CD4-positive, alpha-beta T cell treated with Interleukin-10 for 1 hour (primary cell): Measurements from ENCODE around the gene GRK5.

Source experiments
- DNase-seq: peaks from one replicate; pipeline ENCODE4 v3.0.0-alpha.2; 2020

Gene GRK5

DNA sequence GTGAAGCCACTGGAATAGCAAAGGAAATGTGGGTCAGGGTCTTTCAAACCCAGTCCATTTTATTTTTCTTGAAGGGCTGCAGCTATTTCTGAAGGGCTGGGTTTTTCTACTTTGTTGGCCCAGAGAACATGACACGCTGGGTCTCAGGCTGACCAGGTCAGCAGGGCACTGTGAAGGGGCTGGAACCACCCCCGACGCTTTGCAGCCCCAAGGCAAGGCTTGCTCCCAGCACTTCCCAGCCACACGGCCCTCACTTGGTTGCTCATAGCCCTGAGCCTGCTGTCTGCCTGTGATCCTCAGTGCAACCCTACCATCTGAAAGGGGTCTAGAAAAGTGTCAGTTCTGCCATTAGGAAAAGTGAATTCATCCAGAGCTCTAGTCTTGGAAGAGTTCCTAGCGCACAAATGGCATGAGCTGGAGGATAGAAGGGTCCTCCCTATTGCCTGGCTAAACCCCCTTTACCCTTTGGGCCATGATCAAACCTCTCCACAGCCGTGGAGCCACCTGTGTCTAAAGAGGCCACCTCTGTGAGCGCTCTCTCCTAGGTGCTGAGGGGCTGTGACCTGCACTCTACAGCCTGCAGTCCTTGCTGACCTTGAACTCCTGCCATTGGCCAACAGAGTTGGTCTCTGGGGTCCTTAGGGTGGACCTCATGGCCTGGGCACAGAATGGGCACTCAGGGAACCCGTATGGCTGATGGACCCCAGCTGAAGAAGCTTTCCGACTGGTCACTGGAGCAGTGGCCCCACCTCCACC, 203.2 kb downstream of the GRK5 start:
- no peak for DNase-seq

DNA sequence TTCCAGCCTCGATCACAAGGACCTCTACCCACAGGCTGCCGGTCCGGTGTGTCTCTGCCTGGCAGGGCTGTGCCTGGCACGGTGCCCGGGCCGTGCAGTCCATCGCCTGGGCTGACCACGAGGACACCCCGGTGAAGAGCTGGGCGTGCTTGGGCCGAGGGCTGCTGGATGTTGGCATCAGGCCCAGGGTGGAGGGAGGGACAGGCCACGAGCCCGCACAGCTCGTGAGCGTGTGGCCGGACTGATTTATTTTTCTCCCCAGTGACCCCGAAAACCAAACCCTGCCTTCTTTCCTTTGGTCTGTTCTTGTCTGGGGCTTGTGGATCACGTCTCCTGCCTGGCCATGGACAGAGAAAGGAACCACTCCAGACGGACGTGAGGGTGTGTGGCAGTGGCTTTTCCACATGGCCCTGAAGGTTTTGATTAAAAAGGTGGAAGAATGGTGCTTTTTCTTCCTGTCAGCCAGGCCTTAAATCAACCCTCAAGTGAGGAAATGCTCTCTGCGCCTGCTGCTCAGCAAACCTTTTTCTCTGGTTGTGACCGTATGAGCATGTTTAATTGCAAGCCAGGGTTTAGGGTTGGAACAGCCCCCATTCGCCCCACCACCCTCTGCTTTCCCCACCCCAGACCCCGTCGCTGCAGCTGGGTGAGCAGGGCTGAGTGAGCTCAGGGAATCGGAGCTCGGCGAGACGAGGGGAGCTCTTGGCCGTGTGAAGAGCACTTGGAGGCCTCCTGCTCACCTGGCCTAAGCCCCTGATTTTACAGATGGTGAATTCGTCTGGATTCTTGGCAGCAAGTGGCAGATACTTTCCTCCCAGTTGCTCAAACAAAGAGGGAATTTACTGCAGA, 205.1 kb downstream of the GRK5 start:
- DNase-seq: no peak

DNA sequence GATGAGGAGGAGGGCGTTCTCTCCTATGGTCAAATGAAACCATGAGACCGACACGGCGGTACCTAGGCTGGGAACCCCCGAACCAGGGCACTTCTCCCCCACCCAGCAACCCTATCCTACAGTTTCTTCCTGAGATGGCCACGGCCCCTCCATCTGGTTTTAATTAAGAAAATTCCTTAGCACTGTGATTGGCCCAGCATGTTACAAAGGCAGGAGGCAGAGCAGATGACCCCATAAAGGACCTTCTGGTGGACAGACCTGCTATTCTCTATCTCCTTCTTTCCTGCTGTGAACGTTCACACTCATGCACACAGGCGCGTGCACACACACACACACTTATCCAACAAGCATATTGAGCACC, 205.7 kb downstream of the GRK5 start:
- no peak for DNase-seq

GRCh38 chr10:119413471-119414080, 206.2 kb downstream of the GRK5 start:
- DNase-seq: no peak

- DNase-seq: no peak
These were observed 206.8 kb downstream of the GRK5 start for GRCh38 chr10:119414081-119414611.

GRCh38 chr10:119415121-119415520, 207.8 kb downstream of the GRK5 start:
- DNase-seq: no peak

GRCh38 chr10:119415536-119416503, 208.4 kb downstream of the GRK5 start:
- DNase-seq: no peak

DNA sequence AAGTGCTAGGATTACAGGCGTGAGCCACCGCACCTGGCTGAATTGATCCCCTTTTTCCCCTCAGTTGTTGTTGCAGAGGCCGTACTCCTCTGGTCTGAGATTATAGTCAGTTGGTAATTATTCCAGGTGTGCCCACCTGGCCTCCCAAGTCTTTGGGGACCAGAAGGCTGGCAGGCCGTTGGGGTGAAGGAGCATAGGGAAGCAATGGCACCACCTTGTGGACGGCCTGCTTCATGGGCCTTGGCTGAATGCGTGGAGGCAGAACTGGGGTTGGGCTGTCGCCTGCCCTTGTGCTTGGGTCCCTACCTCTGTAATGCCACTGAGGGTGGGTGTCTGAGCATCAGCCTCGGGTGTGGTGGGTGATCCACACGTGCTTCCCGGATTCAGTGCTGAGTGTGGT, 209.5 kb downstream of the GRK5 start:
- peak; percentile 72 for DNase-seq

GRCh38 chr10:119417852-119418251, 210.5 kb downstream of the GRK5 start:
- DNase-seq: no peak

- DNase-seq: no peak
These were observed 211.0 kb downstream of the GRK5 start for GRCh38 chr10:119418362-119418761.

- DNase-seq: no peak
These were observed 212.6 kb downstream of the GRK5 start for GRCh38 chr10:119419931-119420330.

GRCh38 chr10:119420950-119421875, 213.8 kb downstream of the GRK5 start:
- DNase-seq: no peak

GRCh38 chr10:119421891-119422681, 214.7 kb downstream of the GRK5 start:
- DNase-seq: no peak

DNA sequence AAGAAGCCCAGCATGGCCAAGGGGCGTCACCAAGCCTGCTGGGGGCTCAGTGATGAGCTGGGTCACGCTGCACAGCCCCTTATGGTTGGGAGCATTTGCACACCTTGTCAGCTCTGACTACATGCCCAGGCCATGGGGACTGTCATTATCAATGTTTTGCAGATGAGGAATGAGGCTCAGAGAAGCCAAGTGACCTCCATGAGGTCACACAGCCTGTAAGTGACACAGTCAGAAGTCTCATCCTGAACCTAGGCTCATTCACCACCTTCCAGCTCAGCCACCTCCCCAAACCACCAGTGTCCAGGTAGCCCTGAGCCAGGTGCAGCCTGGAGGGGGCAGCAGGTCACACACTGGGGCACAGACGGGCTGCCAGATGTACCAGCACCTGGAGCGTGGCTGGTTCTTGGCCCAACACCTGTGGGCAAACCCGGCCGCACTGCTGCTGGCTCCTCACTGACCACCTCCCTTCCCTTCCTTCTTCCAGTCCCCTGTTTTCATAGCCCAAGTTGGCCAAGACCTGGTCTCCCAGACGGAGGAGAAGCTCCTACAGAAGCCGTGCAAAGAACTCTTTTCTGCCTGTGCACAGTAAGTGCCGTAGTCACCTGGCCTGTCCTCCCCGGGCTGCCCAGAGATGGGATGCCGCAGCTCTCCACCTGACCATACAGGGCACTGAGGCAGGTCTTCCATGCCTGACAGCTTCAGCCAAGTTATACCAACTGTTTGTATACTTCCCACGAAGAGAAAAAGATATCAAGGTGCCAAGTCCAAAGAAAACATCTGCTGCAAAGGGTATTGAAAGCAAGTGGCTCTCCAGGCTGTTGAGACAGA, 215.5 kb downstream of the GRK5 start:
- no peak for DNase-seq

- DNase-seq: no peak
These were observed 216.3 kb downstream of the GRK5 start for GRCh38 chr10:119423510-119424257.

DNA sequence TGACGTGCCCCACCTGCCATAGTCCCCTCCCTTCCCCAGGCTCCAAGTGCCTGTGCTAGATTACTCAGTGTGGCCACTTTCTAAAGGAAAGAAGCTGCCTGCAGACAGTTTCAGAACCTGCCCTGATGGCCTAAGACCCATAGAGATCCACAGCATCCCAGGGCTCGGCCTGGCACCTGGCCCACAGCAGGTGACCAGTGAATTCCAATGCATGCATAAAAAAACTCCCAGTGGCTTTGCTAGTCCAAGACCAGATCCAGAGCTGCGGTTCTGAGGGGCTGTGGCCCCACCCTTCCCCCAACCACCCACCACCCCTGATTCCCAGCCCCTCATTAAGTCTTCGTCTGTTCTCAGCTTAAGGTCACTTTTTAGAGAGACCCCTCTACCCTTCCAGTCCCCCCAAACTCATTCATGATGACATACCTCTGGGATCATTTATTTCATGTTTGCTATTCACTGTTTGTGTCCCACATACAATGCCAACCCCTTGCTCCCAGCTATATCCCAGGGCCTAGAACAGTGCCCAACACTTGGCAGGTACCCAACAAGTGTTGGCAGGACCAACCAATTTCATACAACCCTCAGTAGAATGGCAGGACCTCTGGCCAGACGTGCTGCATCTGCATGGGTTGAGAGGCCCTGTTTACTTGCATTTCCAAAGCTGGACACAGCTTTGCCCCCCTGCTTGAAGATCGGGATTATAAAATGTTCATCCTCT, 217.0 kb downstream of the GRK5 start:
- no peak for DNase-seq

GRCh38 chr10:119425102-119425880, 217.9 kb downstream of the GRK5 start:
- DNase-seq: no peak
